NCI-H2196 (cell line): ENCODE data around the gene RBM18.
A peak's percentile ranks its signal among the peaks of the same experiment; 100 is the strongest.

Experiments
- DNase-seq: peaks from one replicate; lab custom pipeline; 2025; ENCODE audit not compliant: unreplicated experiment; lab: John Stamatoyannopoulos, UW

RBM18 gene

DNA sequence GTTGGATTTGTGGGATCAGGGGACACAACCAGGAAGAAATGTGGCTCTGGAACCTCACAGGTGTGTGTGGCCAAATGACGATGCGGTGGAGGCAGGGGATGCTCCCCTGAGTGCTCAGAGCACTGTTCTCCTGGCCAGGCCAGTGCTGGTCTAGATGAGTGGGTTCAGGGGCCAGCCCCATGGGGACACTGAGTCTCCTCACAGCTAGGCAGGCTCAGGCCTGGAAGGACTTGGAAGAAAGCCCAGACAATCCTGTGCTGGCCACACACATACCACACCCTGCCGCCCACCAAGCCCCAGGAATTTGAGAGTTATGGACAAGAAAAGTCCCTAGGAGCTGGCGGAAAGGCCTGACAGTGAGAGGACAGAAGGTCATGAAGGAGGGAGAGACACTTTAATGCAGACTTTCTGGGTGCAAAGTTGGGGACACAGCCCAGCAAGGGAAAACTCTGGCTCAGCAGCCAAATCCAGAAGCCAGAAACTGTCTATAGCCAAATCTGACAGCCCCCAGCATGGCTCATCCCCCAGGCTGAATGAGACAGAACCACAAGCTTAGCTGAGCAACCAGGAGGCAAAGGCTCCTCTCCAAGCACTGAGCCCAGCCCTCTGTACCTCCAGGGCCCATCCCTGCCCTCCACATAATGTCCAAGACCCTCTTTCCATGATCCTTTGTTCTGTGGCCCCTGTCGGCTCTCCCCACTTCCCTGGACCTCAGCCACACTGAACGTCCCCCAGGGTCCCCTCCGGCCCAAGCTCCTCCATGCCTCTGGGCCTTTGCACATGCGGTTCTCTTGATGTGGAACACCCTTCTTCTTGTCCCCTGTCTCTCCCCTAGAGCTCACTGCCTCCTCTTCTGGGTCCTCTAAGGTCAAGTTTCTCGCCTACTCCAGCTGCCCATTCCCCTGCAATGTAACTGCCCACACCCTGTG is 58.3 kb downstream of the RBM18 start:
- DNase-seq = no peak

- no peak for DNase-seq
Measured at GRCh38 chr9:122205176-122205575, 59.5 kb downstream of the RBM18 start.

GRCh38 chr9:122204491-122204890 is 60.1 kb downstream of the RBM18 start:
- no peak for DNase-seq

- DNase-seq = no peak
Measured at GRCh38 chr9:122204055-122204454, 60.6 kb downstream of the RBM18 start.

DNA sequence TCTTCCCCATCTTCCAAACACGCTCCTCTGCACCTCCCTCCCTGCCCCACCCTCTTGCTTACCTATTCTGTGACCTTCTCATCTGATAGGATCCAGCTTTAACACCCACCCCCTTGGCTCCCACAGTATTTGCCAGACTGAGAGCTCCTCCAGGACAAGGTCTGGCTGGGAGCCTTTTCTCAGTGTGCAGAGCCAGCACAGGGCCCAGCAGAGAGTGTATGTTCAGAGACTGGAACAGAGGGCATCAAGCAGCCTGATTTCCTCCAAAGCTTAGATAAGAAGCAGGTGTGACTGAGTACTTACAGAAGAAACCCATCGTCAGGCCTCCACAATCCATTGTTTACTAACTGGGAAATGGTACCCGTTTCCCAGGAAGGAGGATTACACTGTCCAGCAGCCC is 62.5 kb downstream of the RBM18 start:
- DNase-seq = no peak

DNA sequence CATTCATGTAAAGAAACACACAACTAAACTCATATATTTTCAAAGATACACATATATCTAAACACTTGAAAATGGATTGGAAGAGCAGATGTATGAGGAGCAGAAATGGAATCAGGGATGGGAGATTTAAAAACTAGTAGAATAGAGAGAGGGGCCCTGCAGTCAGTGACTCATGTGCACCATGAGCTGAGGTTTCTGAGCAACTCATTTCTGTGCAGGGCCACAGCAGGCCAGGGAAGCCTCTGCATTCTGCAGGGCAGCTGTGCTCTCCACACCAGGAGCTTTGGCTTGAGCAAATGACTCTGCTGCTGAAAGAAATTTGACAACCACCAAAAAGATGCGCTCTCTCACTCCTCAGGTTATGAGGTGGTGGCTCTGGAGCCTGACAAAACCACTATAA is 63.0 kb downstream of the RBM18 start:
- DNase-seq = no peak

- DNase-seq = no peak
Measured at GRCh38 chr9:122200960-122201595, 63.6 kb downstream of the RBM18 start.

DNA sequence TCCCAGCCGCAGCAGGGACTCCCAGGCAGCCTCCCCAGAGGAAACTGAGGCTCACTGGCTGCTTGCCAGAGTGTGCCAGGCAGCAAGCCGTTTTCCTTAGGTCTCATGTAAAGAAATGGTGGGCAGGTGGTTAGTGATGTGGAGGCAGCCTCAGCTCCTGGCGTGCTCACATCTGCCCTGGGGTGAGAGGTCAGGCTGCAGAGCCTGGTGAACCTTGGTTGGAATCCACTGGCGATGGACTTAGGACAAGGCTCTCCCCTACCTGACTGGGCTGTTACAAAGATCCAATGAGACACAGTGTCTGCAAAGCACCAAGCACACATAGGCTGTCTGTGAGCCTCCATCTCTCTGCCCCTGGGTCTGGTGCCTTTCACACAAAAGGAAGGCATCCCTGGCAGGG is 66.8 kb downstream of the RBM18 start:
- DNase-seq = no peak

DNA sequence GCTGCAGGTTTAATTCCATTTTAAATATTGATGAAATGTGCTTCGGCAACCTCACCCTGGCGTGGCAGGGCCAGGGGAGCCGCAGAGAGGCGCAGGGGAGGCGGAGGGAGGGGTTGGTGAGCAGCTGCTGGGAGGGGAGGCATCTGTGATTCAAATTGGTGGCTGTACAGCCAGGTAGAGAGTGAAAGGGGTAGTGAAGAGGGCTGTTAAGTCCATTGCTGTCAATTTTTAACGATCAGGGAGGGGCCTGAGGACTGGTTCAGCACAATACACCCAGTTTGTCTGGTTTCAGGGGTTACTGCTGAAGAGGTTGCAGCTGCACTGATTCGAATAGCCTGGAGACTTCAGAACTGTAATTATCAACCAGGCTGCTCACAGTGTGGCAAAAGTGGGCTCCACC is 67.2 kb downstream of the RBM18 start:
- no peak for DNase-seq

- DNase-seq = no peak
Measured at GRCh38 chr9:122195875-122196274, 68.8 kb downstream of the RBM18 start.

GRCh38 chr9:122193651-122194050 is 71.0 kb downstream of the RBM18 start:
- no peak for DNase-seq

DNA sequence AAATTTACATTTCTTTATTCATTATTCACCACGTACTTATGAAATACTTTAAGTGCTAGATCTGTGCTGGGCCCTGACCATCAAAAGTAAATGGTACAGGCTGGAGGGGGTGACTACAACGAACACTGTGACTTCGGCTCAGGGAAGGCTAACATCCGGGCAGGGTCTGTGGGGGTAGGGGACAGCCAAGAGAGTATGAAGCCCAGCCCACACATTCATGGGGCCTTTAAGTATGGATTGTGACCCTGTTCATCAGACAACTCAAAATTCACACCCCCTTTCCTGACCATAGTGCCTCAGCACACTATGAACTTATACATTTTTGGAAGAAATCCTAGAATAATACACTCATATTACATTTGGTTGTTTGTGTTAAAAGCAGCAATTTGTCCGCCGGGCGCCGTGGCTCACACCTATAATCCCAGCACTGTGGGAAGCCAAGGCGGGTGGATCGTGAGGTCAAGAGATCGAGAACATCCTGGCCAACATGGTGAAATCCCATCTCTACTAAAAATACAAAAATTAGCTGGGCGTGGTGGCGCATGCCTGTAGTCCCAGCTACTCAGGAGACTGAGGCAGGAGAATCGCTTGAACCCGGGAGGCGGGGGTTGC is 71.6 kb downstream of the RBM18 start:
- DNase-seq = no peak

DNA sequence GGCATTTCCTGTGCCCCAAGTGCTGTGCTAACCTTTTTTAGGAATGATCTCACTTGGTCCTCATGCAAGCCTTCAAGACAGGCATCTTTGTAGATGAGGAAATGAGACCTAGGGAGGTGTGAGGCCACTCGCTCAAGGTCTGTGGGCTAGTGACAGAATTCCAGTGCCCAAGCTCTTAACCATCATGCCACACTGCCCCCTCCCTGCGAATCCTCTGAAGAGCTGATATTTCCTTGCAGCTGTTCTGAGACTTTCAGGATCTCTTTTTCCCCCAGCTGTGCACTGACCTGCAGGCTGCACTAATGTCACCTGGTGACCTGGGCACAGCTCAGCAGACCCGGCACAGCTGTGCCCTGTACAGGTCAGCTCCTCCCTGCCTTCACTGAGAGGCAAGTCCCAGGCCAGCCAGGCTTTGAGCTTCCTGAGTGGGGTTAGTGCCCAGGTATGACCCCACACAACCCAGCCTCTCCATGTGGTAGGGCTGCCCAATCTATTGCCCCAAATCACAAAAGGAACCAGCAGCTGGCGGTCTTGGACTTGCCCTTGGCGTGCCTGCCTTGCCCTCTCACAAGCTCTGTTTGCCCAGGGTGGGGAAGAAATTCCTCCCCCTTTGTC is 72.3 kb downstream of the RBM18 start:
- no peak for DNase-seq

DNA sequence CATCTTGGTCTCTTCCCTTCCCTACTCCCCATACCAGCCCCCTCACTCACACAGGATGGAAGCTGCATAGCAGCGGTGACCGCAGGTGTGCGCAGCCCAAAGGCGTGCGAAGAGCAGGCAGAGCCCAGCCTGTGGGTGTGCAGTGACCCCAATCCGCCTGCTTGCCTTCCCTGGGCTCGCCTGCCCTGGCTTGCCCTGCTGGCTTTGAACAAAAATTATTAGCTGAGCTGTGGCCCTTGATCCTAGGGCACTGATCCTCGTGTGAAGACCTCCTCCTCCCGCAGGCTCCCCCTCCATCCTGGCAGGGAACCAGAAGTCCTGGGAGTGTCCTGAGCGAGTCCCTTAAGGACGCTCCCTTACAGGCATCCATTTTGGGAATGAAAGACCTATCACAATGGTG is 73.1 kb downstream of the RBM18 start:
- DNase-seq = no peak

DNA sequence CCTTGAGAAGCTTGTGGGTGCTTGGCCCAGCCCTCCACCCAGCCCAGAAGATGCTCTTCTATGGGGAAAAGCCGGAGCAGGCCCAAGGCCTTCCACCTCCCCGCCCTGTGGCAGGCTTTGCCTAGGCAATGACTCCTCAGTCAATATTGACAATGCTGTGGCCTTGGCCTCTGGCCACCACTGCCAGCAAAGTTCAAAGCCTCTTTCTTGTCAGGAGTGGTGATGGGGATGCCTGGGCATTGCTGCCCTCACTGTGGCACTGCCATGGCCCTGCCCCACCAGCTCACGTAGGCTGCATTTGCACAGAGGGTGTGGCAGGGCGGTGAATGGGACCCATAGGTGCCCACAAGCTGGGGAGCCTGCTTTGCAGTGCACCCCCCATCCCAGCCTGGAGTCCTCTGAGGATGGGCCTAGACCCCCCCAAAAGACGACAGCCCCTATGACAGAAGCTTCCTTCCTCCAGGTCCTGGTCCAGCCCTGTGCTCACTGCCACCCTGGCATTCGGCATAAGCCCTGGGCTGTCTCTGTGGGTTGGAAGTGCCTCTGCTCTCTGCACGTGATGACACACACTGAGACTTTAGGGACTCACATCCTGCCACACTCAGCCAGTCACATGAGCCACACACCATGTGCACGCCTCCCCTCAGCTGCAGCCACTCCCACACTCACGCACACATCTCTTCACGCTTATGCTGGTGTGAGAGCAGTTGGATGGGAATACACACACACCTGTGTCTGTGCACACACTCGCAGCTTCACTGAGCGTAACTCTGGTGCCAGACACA is 73.9 kb downstream of the RBM18 start:
- DNase-seq = peak; percentile 49

GRCh38 chr9:122188369-122188768 is 76.3 kb downstream of the RBM18 start:
- DNase-seq = no peak
